ENCODE measurements around the gene MYO19.

MYO19 gene, protein sequence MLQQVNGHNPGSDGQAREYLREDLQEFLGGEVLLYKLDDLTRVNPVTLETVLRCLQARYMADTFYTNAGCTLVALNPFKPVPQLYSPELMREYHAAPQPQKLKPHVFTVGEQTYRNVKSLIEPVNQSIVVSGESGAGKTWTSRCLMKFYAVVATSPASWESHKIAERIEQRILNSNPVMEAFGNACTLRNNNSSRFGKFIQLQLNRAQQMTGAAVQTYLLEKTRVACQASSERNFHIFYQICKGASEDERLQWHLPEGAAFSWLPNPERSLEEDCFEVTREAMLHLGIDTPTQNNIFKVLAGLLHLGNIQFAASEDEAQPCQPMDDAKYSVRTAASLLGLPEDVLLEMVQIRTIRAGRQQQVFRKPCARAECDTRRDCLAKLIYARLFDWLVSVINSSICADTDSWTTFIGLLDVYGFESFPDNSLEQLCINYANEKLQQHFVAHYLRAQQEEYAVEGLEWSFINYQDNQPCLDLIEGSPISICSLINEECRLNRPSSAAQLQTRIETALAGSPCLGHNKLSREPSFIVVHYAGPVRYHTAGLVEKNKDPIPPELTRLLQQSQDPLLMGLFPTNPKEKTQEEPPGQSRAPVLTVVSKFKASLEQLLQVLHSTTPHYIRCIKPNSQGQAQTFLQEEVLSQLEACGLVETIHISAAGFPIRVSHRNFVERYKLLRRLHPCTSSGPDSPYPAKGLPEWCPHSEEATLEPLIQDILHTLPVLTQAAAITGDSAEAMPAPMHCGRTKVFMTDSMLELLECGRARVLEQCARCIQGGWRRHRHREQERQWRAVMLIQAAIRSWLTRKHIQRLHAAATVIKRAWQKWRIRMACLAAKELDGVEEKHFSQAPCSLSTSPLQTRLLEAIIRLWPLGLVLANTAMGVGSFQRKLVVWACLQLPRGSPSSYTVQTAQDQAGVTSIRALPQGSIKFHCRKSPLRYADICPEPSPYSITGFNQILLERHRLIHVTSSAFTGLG

GRCh38 chr17:36534840-36535668, at the start of gene MYO19, which contains the start of gene PIGW:
Gene MYO19 (minus strand): TSS chr17:36534868. CDS start chr17:36532538, 2,330 bp downstream.
Gene PIGW (plus strand): TSS chr17:36534987. CDS start chr17:36537102, 2,115 bp downstream.
- no peak for DNase-seq

DNA sequence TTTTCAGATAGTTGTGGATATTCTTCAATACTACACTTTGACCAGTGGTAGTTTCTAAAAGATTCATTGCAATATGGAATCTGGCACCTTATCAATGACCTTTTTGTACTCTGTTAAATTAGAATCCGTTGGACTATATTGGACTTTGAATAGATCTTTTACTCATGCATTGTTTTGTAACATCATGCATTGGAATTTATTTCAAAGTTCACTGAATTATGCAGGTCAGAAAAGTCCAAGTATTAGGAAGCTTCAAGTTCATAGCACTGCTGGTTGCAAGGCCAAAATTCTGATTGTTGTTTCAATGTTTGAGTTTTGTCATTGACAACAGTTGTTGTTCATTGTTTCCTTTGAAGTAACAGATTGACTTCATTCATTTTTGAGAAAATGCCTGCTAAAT, 49.1 kb upstream of the MYO19 start:
- no peak for DNase-seq

DNA sequence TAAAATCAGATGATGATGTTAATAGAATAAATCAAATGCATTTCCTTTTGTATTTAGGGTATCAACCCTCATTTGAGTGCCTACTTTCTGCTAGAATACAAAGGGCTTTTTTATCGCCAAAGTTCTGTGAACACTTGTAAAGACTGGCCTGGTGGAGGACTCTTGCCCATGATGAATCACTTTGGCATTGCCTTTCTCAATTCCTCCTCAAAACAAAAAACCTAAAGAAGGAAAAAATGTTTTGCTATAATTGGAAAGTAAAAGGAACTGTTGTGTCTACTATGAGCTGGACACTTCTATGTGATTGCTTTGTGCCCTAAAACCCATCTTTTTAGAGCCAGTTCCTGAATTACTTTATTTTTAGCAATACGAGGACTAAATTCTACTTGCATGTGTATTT, 44.0 kb upstream of the MYO19 start:
- no peak for DNase-seq

DNA sequence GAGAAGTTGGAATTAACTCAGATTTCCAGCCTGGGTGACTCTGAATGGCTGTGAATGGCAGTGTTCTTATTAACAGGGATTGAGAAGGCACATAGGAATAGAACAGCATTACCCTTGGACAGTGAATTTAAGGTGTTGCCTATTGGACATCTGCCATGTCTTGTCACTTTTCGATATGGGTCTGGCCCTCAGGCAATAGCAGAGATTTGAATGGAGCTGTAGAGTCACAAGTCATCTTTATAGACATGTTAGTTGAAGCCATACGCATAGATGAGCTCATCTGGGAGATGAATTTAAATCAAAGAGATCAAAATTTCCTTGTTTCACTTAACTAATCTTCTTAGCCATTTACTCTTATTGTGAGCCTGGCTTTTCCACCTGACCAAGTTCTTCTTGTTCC, 42.1 kb upstream of the MYO19 start:
- no peak for DNase-seq

GRCh38 chr17:36575028-36575427, 40.4 kb upstream of the MYO19 start:
- DNase-seq: no peak

- DNase-seq: no peak
Observed at GRCh38 chr17:36566081-36566480, 31.4 kb upstream of the MYO19 start.

GRCh38 chr17:36553459-36553858, 18.8 kb upstream of the MYO19 start:
- DNase-seq: no peak

DNA sequence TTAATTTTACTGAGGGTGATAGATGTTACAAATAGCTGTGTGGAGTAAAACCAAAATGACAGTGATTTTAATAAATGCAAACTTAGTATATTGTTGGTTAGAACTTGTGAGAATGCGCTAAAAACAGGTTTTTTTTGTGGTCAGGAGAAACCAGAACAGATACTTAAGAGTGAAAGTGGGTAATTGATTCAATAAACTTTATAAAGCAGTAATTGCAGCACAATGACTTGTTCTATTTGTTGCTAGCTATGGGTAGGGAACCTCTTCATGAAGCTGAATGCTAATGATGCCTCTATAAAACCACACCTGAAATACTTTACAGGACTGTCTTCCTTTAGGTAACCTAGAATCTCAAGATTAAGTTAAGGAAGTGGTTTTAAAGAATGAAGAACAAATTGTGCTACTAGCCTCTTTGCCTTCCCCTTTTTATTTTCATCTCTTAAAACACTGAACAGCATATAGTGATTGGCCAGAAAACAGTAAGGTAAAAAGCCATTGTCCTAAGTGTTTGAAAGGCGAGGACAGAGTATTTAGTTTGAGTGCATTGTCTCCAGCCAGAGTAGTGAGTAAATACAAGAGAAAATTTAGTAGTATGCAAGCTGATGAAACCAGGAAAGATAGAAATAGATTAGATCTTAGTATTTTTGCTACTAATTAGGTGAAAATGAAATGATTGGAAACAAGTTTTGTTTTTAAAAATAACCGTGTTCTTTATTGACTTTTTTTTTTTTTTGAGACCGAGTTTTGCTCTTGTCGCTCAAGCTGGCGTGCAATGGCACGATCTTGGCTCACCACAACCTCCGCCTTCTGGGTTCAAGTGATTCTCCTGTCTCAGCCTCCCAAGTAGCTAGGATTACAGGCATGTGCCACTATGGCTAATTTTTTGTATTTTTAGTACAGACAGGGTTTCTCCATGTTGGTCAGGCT, 16.1 kb upstream of the MYO19 start:
- no peak for DNase-seq

GRCh38 chr17:36547776-36548175, 13.1 kb upstream of the MYO19 start:
- no peak for DNase-seq

GRCh38 chr17:36546418-36547093, 11.9 kb upstream of the MYO19 start:
- DNase-seq: no peak

DNA sequence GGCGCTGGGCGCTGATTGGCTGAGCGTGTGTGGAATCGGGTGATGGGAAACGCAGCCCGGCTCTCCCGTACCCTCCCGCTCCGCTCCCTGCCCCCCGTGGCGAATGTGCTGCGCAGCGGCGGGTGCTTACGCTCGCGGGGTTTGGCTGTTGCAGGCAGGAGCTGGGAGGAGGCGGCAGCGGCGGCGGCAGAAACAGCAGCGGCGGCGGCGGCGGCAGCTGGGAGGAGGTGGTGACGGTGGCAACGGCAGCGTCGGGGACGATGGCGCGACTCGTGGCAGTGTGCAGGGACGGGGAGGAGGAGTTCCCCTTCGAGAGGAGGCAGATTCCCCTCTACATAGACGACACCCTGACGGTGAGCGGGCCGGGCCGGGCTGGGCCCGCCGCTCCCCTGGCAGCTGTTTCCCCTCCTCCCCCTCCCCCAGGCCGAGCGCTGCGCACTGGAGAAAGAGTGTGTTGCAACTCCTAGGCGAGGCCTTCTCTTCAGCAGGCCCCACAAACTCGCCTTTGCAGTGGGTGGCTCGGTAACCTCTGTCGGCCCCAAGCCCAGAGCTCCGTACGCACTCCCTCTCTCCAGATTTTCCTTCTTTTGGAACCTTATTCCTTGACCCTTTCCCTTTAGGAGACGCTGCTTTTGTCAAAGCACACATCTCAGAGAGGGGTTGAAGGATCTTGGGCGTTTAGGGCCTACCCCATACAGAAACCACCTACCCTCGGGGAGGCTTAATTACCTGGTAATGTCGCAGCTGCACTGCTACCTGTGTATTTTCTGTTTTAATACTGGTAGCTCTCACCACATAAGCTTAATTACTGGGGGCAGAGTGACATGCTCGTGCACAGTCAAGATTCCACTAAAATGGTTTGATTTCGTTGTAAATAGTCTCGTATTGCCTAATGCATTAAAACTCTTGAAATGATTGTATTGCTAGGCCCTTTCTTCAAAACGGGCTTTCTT, 11.1 kb upstream of the MYO19 start:
- peak; percentile 73 for DNase-seq

- DNase-seq: no peak
Observed at GRCh38 chr17:36545077-36545464, 10.4 kb upstream of the MYO19 start.

DNA sequence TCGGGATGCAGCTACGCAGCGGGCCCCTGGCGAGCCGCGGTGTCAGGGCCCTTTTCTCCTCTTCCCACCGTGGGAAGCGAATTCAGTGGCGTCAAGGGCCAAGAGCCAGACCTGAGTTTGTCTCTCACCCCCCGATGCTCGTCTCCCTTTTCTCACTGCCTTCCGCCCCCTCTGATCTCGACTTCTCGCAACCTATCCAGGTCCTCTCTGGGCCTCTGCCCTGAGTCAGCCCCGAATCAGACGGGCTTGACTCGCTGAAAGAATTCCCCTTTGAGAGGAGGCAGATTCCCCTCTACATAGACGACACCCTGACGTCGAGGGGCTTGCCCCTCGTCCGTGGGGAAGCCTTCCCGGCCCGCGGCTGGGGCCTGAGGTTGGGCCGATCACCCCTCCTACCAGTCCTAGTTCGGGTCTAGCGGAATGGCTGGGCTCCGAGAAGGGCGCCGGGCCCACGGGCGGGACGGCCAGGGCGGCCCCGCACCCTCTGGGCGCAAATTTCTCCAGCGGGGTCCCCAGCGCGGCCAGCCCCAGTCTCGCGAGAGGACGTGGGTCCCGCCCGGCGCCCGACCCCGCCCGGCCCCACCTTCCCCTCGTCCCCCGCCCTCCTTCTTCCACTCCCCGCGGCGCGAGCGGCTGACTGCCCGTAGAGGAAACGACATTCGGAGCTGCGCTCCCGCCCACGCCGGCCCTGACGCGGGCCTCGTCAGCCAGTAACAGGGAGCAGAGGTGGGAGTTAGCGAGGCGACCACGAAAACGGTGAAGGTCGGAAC, 9.8 kb upstream of the MYO19 start, which contains the start of gene GGNBP2:
Gene GGNBP2 (plus strand): TSS at position 613 of the 770 bp plus-strand sequence. CDS start 806 bp downstream, outside the sequence.
- no peak for DNase-seq

- DNase-seq: no peak
Observed at GRCh38 chr17:36544044-36544306, 9.3 kb upstream of the MYO19 start.

GRCh38 chr17:36542755-36543154, 8.1 kb upstream of the MYO19 start:
- DNase-seq: no peak

DNA sequence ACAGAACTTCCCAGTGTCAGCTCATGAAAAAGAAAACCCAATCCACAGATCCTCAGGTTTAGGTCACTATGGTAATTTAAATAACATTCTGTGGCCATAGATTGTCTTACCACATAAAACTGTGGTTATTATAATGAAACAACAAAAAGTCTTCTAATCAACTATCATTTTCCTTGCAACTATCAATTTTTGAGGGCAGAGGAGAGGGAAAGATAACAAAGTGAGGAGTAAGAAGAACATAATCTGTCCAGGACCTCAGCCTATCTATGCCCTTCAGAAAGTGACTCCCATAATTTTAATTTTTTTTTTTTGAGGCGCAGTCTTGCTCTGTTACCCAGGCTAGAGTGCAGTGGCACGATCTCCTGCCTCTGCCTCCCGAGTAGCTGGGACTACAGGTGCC, 6.0 kb upstream of the MYO19 start:
- no peak for DNase-seq

- no peak for DNase-seq
Observed at GRCh38 chr17:36535669-36536081, 1.0 kb upstream of the MYO19 start.

DNA sequence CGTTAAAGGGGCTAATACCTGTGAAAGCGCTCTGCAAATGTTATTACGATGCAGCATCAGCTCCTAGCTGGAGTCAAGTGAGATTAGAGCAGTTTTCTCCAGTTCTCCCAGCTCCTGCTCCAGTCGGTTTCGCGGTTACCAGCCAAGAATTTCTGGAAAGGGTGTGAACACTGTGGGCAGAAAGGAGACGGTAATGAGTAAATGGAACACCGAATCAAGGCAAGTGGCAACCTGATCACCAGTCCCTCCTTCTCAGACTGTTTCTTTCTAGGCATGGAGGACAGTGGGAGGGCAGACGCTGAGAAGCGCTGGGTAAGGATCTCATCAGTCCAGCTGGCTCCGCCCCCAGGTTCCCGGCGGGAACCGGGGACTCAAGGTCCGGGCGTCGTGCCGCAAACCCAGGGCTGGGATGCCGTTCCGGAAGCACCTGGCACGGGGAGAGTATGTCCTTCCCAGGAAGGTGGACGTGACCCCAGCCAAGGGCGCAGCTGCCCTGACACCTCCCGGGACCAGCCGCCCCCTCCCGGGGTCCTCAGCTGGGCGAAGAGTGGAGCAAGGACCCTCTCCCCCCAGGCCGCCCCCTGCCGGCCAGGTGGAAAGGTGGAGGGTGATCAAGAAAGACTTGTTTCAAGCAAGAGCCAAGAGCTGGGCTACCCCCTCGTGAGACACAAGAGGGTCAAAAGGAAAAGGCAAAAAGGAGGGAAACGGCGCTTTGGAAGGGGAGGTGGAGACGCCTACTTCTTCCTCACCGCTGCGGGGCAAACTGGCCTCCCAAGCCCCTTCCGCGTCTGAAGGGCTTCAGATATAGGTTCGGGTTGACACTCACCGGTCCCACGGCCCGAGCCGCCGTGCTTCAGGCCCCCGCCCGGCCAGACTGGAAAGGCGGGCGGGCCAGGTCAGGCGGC, 481 bp downstream of the MYO19 start:
- DNase-seq: no peak

Data from cortex of kidney (tissue), 1 donor.